GM18502 (cell line): ENCODE results near the gene FBXL17.

Experiments used
- ATAC-seq: cut with Tn5 transposase; IDR thresholded peaks from one replicate; pipeline ENCODE4 v1.9.1; 2021; ENCODE audit warnings: mild to moderate bottlenecking; ENCODE audit not compliant: unreplicated experiment, poor library complexity

The FBXL17 gene

GRCh38 chr5:108257996-108258395, 123.9 kb downstream of the FBXL17 start:
- ATAC-seq, result no peak

DNA sequence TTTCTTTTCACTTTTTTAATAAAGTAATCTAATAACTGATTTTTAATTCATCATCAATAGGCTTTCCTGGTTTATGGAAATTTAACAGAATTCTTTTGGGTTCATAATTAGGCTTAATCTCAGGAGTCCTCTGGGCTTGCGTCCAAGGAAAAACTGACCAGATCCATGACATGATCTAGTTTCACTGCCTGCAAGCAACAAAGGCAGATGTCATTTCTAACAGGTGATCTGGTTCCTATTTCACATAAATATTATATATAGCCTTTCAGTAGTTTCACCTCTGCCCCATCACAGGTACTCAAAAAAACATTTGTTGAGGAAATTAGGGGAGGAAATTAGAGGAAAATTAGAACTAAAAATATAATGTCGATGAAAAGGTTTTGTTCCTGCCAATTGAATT, 126.4 kb downstream of the FBXL17 start:
- ATAC-seq, result no peak

GRCh38 chr5:108251350-108251749, 130.5 kb downstream of the FBXL17 start:
- no peak for ATAC-seq

DNA sequence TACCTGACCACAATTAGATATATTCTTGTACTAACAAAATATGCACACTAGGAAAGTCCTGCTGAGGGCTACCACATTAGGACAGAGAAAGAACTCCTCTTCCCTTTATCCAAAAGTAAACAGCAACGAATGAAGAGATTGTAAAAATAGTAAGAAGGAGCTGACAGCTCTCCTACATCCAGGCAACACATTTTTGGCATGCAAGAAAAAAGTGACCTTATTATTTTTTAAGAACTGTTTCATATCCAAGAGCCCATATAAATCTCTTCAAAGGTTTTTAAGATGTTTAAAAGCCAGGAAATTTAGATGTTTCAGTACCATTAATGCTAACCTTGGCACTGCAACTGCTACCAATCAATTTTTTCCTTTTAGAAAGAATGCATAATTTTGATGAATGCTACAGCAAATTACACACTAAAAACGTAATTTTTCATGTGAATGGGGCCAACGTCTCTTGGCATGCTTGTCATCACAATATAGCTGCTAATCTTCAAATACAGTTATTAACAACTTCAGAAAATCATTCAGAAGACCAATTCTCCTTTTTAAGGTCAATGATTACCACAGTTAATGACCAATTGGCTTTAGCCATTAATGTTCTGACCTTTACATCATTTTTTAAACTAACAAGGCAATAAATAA, 132.0 kb downstream of the FBXL17 start:
- no peak for ATAC-seq

- ATAC-seq, result no peak
These were observed 132.7 kb downstream of the FBXL17 start for GRCh38 chr5:108249095-108249784.

- no peak for ATAC-seq
These were observed 142.7 kb downstream of the FBXL17 start for GRCh38 chr5:108238936-108239887.

DNA sequence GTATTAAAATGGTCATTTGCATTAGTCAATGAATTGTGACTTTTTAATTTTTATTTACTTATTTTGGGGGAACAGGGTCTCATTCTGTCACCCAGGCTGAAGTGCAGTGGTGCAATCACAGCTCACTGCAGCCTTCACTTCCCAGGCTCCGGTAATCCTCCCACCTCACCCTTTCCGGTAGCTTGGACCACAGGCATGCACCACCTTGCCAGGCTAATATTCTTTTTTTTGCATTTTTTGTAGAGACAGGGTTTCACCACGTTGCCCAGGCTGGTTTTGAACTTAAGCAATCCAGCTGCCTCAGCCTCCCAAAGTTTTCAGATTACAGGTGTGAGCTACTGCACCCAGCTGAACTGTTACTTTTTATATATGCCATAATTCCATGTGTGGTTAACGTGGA, 143.4 kb downstream of the FBXL17 start:
- ATAC-seq, result no peak

DNA sequence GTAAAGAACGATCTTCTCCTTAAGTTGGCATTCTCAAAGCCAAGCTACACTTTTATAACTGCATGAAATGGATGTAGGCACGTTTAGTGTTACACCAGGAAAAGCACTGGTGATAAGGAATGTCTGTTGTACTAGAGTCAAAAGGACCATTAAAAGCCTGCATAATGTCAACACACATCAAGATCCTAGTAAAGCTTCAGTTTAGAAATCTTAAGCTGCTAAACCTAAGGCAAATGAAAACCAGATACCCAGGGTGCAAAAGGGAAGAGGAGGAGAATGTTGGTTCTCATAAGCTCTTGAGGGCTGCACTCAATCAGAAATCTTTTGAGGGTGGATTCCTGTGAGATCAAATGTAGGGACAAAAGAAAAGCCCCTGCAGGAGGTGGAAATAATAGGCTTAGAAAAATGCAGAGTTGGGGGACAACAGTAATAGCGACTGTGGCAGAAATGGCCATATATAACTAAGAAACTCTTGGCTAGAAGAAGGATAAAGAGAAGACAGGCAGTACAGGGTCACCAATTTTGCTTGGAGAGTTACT, 148.2 kb downstream of the FBXL17 start:
- no peak for ATAC-seq

DNA sequence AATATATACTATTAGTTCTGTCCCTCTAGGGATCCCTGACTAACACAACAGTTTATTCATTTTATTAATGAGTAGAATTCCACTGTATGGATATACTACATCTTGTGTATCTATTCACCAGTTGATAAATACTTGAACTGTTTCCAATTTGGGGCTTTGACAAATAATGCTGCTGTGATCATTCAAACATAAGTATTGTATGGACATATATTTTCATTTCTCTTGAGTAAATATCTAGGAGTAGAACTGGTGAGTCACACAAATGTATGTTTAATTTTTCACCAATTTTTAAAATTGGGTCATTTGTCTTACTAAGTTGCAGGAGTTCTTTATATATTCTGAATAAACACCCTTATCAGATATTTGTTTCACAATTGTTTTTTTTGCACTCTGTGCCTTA, 149.1 kb downstream of the FBXL17 start:
- ATAC-seq, result no peak

DNA sequence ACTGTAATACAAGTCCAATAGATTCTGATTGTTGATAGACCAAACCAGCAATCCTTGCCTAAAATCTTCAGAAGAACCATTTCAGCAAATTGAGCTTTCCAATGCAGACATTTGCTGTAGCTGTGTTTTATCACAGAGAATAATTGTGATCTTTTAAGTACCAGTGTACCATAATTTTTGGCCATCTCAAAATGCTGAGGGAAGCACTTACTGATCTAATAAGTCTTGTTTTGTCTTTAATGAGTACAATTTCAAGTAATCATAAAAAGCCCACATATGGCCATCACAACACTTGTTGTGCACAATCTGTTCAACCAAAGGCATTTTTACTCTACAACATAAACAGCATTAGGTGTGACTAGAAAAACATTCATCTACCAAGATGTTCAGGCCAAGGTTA, 159.9 kb downstream of the FBXL17 start:
- no peak for ATAC-seq

DNA sequence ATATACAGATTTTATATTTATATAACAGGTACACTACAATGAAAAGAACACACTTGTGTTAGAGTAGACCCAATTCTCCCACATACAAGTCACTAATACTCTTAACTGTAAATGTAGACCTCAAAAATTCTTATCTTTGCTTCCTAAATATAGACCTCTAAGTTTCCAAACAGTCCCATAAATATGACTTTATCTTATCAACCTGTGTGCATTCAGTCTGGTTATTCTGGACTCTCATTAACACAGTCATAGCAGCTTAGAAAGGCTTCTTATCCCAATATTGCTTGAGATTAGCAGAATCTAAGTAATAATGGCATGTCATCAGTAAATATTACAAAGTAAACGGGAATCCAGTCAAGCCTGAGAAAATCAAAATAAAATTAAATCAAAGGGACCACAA, 161.1 kb downstream of the FBXL17 start:
- no peak for ATAC-seq

- no peak for ATAC-seq
These were observed 165.0 kb downstream of the FBXL17 start for GRCh38 chr5:108216890-108217289.

DNA sequence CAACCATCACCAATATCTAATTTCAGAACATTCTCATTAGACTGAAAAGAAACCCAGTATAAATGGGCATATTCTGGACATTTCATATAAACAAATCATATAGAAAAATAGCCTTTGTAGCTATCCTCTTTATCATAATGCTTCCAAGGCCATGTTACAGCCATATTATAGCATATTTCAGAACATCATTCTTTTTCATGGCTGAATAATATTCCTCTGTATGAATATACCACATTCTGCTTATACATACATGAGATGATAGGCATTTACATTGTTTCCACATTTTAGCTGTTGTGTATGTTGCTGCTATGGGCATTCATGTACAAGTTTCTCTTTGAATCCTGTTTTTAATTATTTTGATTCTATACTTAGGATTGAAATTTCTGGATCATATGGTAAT, 167.0 kb downstream of the FBXL17 start:
- no peak for ATAC-seq

GRCh38 chr5:108212775-108213346, 169.0 kb downstream of the FBXL17 start:
- ATAC-seq, result no peak

GRCh38 chr5:108206707-108207106, 175.2 kb downstream of the FBXL17 start:
- ATAC-seq, result no peak

- no peak for ATAC-seq
These were observed 180.2 kb downstream of the FBXL17 start for GRCh38 chr5:108201721-108202120.

DNA sequence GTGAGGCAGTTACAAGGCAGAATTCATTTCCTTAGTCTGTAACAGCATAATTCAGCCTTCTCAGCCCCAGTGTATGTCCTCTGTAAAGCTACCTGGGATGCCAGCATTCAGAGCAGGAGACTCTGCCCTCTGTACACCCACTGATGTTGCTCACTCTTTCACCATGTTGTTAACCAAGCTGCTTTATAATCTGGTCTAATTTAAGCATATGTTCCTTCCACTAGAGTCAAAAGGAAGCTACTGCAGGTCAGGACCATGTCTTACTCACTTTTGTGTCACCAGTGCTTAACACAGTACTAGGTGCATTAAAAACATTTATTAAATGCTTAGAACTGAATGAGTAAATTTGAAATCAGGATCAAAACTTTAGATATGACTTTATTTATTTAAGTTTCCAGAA, 185.6 kb downstream of the FBXL17 start:
- ATAC-seq, result no peak

DNA sequence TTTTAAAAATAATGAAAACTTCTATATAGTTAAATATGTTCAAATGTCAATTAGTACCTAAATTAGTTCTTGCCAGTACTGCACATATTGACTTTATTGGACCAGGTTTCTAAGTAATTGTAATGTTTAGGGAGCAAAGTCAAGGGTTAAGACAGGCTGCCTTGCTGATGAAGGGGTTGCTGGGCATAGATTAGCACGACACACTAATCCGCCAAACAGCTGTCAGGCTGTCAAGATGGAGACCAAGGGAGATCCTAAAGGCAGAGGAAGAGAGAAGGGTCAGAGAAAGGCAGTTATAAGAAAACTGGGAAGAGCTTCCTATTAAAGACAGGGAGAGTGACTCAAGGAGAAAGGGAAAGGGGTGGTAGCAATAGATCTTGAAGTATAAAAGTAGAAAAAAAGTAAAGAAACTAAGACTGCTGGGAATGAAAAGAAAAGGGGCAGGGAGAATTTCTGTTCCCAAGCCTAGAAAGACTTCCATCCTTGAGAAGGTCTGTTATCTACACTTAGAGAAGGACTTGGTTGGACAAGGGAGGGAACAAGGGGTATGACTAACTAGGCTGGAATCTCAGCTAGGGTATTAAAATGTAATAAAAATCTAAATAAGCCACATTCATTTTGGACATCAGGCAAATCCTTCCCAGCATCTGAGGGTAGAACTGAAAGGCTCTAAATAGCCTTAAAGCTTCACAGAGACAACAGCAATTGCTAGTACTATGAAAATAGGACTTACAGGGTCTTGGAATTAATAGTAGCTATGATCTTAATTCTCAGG, 188.7 kb downstream of the FBXL17 start:
- no peak for ATAC-seq

DNA sequence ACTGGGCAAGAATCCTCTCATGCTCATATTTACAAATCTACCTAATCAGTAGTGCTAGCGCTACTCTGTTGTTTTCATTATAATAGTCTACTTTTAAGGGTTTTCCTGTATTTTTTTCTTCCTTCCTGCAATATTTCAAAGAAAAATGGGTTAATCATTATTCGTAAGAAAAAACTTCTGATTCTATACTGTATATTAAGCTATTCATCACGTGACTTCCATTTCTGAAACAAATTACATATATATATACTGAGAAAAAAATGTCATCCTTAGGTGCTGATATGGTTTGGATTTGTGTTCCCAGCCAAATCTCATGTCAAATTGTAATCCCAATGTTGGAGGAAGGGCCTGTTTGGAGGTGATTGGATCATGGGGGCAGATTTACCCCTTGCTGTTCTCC, 197.0 kb downstream of the FBXL17 start:
- ATAC-seq, result no peak

- ATAC-seq, result no peak
These were observed 199.9 kb downstream of the FBXL17 start for GRCh38 chr5:108181975-108182374.
